HG03045 (cell line): ENCODE data around the gene TNFRSF9.
"Not testable (repeated sequence)": the region's sequence is repeated elsewhere in the genome, so short reads cannot be mapped to it uniquely, and the experiment has no call there.

Source experiments
- ATAC-seq: cut with Tn5 transposase; IDR thresholded peaks from one replicate; pipeline ENCODE4 v1.9.1; 2021; ENCODE audit warnings: mild to moderate bottlenecking, moderate library complexity; ENCODE audit not compliant: unreplicated experiment

Gene TNFRSF9

DNA sequence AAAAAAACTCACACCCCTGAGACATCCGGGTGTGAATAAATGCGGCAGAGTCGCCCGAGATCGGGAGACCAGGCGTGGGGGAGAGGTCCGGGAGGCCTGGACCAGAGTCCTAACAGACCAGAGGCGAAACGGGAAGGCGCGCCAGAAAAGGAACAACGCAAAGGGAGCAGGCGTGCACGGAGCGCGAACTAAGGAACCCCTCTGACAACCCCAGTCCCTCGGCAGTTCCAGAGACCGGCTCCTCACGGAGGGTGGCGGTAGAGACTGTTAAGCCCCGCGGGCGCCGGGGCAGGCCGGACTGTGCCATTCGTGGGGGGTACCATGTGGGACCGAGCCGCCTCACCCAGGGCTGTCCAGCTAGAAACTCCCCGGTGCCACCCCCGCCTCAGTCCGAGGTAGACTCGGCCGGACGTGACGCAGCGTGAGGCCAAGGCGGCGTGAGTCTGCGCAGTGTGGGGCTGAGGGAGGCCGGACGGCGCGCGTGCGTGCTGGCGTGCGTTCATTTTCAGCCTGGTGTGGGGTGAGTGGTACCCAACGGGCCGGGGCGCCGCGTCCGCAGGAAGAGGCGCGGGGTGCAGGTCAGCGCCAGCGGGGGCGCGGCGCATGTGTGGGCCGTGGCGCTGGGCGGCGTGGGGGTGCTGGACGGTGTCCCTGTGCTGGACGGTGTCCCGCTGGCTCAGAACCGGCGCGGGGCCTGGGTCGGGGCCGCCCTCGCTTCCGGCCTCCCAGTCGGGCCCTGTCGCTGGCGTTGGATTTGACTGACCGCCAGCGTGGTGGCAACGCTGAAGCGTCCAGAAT, 20.8 kb upstream of the TNFRSF9 start, which contains the start of gene PARK7:
Gene PARK7, plus strand, starts transcription at position 496 of the 798 bp plus-strand sequence. CDS start 1,075 bp downstream, outside the sequence.
- ATAC-seq, result peak; percentile 92

DNA sequence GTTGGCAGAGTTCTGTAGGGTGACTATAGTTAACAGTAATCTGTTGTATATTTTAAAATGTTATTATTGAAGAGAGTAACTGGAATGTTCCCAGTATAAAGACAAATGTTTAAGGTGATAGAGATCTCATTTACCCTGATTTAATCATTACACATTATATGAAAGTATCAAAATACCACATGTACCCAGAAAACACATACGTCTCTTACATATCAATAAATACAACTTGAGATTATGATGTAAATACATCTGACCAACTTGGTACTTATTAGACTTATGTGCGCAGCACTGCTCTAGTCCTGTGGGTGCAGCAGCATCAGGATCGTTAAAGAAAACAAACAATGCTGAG, 20.2 kb upstream of the TNFRSF9 start:
- no peak for ATAC-seq

DNA sequence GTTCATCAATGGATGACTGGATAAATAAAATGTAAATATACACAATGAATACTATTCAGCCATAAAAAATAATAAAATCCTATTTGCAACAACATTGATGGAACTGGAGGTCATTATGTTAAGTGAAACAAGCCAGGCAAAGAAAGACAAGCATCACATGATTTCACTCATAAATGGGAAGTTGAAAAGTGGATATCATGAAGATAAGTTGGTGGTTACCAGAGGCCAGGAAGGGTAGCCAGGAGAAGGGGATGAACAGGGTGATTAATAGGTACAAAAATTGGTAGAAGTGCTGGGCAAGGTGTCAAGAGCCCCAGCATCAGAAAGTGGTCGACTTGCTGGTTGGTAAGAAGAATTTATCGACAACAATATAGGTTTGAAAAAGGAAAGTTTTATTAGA, 19.5 kb upstream of the TNFRSF9 start:
- no peak for ATAC-seq

DNA sequence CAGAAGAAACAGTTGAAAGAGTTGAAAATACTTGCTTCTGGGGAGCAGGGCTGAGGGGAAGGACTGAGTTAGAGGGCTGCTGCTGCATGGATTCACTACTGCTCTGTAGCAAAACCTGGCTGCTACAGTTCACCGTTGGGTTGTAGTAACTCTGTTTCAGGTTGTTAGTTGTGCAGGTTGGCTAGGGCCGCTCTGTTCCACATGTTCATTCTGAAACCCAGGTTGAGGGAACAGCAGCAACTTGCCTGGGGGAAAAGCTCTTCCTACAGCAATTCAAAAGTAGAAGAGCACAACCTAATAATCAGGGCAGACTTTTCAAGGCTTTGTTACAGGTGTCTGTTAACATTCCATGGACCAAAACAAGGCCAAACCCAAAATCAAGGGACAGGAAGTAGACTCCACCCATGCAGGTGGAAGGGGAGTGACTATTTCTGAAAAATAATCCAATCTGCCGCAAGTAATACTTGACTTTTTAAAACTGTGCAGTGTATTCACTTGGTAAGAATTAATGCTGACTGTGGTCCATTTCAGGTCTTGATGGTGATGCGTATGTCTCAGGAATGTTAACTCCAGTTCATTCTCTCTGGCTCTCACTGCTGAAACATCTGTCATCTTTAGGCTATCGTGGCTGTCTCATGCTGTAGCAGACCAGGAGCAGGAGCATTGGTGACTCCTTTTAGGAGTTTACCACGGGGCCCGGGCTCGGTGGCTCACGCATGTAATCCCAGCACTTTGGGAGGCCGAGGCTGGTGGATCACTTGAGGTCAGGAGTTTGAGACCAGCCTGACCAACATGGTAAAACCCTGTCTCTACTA, 15.8 kb upstream of the TNFRSF9 start:
- ATAC-seq, result no peak

GRCh38 chr1:7954683-7955082, 14.0 kb upstream of the TNFRSF9 start:
- no peak for ATAC-seq

GRCh38 chr1:7953850-7954609, 13.4 kb upstream of the TNFRSF9 start:
- peak; percentile 95 for ATAC-seq

DNA sequence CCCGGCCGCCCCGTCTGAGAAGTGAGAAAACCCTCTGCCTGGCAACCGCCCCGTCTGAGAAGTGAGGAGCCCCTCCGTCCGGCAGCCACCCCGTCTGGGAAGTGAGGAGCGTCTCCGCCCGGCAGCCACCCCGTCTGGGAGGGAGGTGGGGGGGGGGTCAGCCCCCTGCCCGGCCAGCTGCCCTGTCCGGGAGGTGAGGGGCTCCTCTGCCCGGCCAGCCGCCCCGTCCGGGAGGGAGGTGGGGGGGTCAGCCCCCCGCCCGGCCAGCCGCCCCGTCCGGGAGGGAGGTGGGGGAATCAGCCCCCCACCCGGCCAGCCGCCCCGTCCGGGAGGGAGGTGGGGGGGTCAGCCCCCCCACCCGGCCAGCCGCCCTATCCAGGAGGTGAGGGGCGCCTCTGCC, 12.2 kb upstream of the TNFRSF9 start:
- not testable (repeated sequence) for ATAC-seq

GRCh38 chr1:7948960-7949359, 8.3 kb upstream of the TNFRSF9 start:
- no peak for ATAC-seq

DNA sequence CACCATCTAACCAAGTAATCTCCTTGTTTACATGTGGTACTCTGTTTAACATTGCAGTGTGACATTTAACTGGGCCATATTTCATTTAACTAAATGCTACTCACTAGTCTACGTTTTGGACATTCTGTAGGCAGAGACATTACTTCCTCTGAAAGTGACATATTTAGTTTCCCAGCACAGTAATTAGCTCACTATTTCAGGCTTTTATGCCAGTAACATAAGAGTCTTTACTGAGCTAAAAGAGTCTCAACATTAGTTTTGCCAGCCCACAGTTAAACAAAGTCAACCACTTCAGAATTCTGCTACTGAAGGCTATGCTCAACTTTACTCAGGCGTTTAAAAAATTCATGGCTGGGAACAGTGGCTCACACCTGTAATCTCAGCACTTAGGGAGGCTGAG, 2.6 kb upstream of the TNFRSF9 start:
- no peak for ATAC-seq

GRCh38 chr1:7942214-7942921, 1.7 kb upstream of the TNFRSF9 start:
- no peak for ATAC-seq

DNA sequence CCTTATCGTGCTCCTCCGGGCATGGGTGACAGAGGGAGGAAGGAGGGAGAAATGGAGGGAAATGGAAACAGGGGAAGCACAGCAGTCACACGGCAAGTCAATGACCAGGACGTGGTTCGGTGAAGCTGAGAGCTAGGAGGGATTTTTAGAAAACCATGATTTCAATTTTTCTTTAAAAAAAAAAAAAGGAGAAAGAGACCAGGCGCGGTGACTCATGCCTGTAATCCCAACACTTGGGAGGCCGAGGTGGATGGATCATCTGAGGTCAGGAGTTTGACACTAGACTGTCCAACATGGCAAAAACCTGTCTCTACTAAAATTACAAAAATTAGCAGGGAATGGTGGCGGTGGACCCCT, 776 bp upstream of the TNFRSF9 start:
- ATAC-seq, result no peak

- ATAC-seq, result no peak
Observed at GRCh38 chr1:7940034-7940433, 605 bp downstream of the TNFRSF9 start.

DNA sequence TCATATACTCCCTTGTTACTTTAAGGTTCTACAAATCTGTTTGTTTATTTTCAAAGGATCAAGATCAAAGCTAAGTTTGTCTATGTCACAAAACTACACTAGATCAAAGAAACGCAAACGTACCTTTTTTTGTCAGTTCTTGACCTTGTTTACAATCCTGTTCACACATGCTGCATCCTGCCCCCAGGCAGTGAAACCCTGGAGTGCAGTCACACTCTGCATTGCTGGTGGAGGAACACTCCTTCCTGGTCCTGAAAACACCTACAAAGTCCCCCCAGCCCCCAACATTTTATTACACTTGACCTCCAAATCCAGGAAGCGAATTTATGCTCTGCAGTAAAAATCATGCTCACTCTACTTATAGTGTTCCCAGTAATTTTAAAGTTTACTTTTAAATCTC, 2.6 kb downstream of the TNFRSF9 start:
- no peak for ATAC-seq

- no peak for ATAC-seq
Observed at GRCh38 chr1:7932524-7933138, 8.0 kb downstream of the TNFRSF9 start.

DNA sequence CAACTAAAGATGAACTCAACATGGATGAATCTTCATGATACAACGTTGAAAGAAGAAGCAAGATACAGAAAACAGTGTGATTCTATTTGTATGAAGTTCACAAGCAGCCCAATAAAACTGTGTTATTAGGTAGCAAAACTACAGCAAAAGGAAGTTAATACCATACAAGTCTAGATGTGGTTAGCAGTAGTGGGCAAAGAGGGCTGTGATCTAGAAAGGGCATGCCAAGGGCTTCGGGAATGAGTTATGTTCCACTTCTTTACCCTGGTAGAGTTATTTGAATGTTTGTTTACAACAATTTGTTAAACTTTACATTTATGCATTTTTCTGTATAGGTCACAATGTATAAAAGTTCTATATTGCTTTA, 9.2 kb downstream of the TNFRSF9 start:
- ATAC-seq, result no peak

GRCh38 chr1:7930645-7931445, 9.8 kb downstream of the TNFRSF9 start:
- ATAC-seq, result no peak

DNA sequence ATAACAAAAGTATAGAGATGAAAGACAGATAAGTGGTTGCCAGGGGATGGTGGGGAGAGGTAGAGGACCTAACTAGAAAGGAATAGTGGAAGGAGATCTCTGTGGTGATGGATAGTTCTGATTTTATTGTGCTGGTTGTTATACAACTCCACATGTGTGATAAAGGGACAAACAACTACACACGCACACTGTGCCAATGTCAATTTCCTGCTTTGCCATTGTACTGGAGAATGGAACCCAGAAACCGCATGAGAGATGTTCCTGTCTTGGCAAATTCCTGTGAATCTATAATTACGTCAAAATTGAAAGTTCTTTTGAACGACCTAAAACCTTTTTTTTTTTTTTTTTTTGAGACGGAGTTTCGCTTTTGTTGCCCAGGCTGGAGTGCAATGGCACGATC, 11.0 kb downstream of the TNFRSF9 start:
- ATAC-seq, result no peak

DNA sequence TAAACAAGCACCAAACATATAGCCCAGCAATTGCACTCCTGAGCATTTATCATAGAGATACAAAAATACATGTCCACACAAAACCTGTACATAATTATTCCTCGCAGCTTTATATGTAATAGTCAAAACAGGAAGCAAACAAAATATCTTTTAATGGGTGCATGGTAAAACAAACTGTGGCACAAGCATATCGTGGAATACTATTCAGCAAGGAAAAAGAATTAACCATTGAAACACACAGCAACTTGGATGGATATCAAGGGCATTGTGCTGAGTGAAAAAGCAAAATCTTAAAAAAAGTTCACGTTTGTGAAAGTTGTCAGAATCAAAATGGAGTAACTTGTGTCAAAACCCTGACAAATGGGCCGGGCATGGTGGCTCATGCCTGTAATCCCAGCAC, 12.4 kb downstream of the TNFRSF9 start:
- no peak for ATAC-seq

DNA sequence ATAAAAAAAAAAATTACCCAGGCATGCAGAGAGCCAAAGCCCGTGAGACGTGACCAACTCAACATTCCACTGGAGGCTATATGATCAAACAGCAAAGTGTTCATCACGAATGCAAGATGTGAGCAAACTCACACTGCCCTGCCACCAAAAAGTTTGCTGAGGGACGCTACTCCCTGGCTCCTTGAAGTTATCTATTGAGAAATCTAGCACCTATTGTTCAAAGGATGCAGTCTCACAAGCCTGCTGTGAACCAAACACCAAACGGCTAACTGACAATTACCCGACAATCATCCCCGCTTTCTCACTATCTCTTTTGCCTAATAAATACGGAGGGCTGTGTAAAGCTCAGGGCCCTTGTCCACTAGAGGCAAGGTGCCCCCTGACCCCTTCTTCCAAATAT, 13.6 kb downstream of the TNFRSF9 start:
- not testable (repeated sequence) for ATAC-seq

GRCh38 chr1:7922301-7922700, 18.3 kb downstream of the TNFRSF9 start:
- ATAC-seq, result no peak
